ENCODE data around the gene IL33.

IL33 gene

DNA sequence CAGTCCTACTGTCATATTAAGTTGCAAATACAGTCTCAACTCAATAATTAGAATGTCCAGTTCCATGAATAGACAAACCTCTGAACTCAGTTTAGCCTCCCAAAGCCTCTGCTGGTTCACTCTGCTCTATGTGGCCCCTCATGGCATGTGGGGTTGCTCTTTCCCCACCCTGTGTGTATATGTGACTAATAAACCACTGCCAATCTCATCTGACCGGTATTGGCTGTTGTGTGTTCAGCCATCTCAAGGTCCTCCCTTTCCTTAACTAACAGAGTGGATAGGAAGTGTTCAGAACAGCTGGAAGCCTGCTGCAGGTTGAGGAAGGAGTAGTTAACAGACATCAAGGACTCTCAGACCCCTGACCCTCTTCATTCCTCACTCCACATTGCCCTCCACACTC, 55.3 kb downstream of the IL33 start:
- no peak for DNase-seq
- intact Hi-C loops (cut with DNase I): no loop called here

DNA sequence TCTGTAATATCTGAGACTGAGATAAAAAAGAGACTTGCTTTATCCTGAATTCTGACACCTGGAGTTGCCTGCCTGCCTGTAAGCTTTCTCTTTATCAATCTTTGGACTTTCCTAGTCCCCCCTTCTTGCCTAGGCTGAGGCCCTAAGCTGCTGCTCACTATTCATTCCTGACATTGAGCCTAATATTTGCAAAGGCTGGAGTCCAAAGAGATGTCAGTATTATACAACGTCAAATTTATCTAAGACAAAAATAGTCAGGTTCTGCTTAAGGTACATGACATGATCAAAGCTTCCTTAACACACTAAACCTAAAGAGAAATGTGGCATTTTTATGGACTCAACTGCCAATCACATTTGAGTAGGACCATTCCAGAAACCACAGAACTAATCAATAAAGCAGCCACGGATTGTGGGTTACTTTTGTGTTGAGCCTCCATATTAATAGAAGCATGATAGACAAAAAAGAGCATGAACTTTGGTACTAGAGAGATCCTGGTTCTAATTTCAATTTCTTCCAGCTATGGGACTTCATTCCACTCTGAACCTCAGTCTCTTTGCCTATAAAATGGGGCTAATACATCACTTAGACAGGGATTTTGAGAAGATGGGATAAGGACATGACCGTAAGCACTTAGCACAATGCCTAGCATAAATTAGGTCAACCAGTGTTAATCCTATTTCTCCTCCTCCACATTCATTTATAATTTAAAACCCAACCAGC, 56.1 kb downstream of the IL33 start:
- no peak for DNase-seq
- intact Hi-C loops (cut with DNase I): no loop called here

DNA sequence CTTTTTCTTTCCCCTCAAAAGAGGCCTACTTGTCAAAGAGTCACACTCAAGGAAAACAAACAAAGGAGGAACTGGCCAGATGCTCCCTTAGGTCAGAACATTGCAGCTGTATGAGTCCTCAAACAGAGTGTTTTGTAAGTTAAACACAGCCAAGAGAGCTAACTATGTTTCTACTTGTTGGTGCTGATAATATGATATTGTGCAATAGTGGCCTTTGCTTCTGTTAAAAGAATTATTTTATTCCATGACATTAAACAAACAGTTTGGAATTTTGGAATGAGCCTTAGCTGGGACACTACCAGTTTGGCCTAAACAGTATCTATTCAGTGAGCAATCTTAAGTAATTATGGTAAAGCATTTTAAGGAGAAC, 56.6 kb downstream of the IL33 start:
- no peak for DNase-seq
- intact Hi-C loops (cut with DNase I): no loop called here

DNA sequence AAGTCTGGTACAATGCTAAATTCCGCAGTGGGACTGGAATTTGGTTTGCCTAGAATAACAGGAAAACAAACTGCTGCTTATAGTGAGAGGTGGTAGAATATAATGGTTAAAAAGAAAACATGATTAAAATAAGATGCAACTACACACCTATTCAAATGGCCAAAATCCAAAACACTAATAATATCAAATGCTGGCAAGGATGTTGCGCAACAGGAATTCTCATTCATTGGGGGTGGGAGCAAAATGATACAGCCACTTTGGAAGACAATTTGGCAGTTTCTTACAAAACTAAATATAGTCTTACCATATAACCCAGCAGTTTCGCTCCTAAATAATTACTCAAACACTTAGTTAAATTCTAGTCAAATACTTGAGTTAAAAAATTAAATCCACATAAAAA, 61.8 kb downstream of the IL33 start:
- DNase-seq: no peak
- intact Hi-C loops (cut with DNase I): no loop called here

DNA sequence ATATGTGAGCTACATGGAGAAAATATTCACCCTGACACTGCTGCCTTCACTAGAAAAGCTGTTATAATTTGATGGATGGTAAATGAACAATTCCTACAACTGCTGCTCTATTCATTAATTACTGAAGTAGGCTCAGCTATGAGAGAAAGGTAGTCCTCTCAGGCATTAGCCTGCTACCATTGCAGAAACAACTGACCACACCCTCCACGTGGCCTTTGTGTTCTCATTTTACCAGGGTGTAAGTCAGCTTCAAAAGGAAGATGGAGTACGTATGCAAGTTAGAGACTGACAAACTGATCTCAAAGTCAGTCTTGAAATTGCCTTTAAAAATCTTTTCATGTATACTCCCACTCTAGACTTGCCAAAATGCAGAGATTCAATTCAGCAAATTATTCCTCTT, 86.3 kb downstream of the IL33 start:
- intact Hi-C loops (cut with DNase I): loop anchor here (10.0 kb wide), 1 partner anchor 107 kb away; no protein-coding TSS in a partner anchor
- no peak for DNase-seq

DNA sequence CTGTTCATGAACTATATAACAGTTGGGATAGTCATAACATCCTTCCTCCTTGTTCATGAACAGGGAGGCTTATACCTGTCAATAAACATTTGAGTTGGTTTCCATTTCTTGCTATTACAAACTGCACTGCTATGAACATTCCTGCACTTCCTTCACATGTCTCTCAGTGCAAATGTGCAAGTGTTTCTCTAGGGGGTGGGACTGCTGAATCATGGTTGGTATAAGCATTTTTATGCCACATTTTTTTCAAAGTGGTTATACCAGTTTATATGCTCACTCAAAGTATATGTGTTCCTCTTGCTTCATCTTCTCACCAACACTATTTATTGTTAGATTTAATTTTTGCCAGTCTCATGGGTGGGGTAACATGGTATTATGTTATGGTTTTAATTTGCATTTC, 86.8 kb downstream of the IL33 start:
- DNase-seq: no peak
- intact Hi-C loops (cut with DNase I): loop anchor here (10.0 kb wide), 1 partner anchor 108 kb away; no protein-coding TSS in a partner anchor

DNA sequence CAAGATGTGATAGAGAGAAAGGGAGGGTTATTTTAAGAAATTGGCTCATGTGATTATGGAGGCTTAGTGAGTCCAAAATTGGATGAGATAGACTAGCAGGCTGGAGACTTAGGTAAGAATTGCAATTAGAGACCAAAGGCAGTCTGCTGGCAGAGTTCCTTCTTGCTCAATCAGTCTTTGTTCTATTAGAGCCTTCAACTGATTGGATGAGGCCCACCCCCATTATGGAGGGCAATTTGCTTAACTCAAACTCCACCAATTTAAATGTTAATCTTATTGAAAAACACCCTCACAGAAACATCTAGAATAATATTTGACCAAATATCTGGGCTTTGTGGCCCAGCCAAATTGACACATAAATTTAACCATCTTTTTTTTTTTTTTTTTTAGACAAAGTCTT, 88.6 kb downstream of the IL33 start:
- intact Hi-C loops (cut with DNase I): loop anchor here (10.0 kb wide), 1 partner anchor 109 kb away; no protein-coding TSS in a partner anchor

DNA sequence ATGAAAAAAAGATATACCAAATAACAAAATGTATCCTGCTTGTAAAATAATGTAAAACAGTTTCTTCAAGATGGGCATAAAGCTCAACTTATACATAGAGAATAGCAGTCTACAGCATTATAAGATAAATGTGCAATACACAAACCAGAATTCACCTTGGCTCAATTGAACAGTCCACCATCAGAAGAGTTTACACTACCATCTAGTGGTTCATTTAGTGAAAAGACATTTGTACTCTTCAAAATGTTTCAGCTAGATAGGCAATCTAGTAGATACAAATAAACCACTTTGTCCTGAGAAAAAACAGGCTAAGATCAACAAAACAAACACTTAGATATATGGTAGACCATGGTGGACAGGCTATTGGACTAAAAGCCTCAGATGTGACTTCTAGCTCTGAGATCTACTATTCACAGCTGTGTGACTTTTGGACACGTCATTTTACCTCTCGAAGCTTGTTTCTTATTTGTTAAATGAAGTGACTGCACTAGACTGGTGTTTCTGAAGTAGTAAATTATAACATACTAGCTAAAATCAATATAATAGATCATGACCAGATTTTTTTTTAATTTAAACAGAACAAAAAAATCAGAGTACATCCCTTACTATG, 90.5 kb downstream of the IL33 start:
- intact Hi-C loops (cut with DNase I): loop anchor here (5.0 to 10.0 kb wide), 2 partner anchors 111 to 254 kb away; no protein-coding TSS in a partner anchor
- peak in 2 of 42 donors; percentile 5 to 13 for DNase-seq

More for the DNA sequence above, 88.6 kb downstream of the IL33 start:
- no peak for DNase-seq
